Measurements from ENCODE around the gene OXTR. TPM values are rescaled to one million over a fixed set of nuclear protein-coding genes. Genes with fewer than 3 reads are reported as not detected.
"Not testable (repeated sequence)": the region's sequence is repeated elsewhere in the genome, so short reads cannot be mapped to it uniquely, and the experiment has no call there.

The OXTR gene
- total and polyA plus RNA-seq, 2 of the 13 experiments (the other 11 are each of a cell fraction or from before 2014, with no cell fraction given) = 0.36 to 0.95 TPM

DNA sequence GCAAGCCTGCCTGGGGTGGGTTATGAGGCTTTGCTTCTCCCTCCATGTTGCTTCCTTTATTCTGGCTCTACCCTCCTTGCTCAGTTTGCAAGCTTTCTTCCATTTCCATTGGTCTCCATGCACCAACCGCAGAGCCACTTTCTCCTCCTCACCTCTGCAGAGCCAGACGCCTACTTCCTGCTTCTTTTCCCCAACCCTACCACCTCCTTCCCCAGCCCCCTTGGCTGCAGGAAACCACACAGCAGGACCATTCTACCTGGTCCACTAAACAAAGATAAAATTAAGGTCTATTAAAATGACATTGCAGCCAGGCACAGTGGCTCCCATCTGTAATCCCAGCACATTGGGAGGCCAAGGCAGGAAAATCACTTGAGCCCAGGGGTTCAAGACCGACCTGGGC is 45.8 kb downstream of the OXTR start (continued):
- TF ChIP-seq, protein P1, sequence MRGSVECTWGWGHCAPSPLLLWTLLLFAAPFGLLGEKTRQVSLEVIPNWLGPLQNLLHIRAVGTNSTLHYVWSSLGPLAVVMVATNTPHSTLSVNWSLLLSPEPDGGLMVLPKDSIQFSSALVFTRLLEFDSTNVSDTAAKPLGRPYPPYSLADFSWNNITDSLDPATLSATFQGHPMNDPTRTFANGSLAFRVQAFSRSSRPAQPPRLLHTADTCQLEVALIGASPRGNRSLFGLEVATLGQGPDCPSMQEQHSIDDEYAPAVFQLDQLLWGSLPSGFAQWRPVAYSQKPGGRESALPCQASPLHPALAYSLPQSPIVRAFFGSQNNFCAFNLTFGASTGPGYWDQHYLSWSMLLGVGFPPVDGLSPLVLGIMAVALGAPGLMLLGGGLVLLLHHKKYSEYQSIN (CRISPR knock-in tag; IDR thresholded peaks at IDR 0.05; ENCODE audit: borderline replicate concordance) = no peak
- TF ChIP-seq ZMYM4 (CRISPR knock-in tag; IDR thresholded peaks at IDR 0.05) (no peak), JDP2 (CRISPR knock-in tag; IDR thresholded peaks at IDR 0.05; ENCODE audit: borderline replicate concordance) (no peak), ZNF530 (CRISPR knock-in tag; IDR thresholded peaks at IDR 0.05; ENCODE audit: low read depth) (no peak), ZNF468 (CRISPR knock-in tag; IDR thresholded peaks at IDR 0.05) (no peak), SCMH1 (CRISPR knock-in tag; IDR thresholded peaks at IDR 0.05; ENCODE audit: borderline replicate concordance) (no peak), HHEX (CRISPR knock-in tag; IDR thresholded peaks at IDR 0.05) (no peak), HOXA3 (CRISPR knock-in tag; IDR thresholded peaks at IDR 0.05) (no peak)
- TF ChIP-seq, protein P2, sequence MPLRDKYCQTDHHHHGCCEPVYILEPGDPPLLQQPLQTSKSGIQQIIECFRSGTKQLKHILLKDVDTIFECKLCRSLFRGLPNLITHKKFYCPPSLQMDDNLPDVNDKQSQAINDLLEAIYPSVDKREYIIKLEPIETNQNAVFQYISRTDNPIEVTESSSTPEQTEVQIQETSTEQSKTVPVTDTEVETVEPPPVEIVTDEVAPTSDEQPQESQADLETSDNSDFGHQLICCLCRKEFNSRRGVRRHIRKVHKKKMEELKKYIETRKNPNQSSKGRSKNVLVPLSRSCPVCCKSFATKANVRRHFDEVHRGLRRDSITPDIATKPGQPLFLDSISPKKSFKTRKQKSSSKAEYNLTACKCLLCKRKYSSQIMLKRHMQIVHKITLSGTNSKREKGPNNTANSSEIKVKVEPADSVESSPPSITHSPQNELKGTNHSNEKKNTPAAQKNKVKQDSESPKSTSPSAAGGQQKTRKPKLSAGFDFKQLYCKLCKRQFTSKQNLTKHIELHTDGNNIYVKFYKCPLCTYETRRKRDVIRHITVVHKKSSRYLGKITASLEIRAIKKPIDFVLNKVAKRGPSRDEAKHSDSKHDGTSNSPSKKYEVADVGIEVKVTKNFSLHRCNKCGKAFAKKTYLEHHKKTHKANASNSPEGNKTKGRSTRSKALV (CRISPR knock-in tag; IDR thresholded peaks at IDR 0.05) = no peak
- TF ChIP-seq, protein P3, sequence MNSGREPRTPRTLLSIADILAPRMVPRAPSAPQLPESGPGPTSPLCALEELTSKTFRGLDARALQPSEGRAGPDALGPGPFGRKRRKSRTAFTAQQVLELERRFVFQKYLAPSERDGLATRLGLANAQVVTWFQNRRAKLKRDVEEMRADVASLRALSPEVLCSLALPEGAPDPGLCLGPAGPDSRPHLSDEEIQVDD (CRISPR knock-in tag; IDR thresholded peaks at IDR 0.05; ENCODE audit: borderline replicate concordance) = no peak

DNA sequence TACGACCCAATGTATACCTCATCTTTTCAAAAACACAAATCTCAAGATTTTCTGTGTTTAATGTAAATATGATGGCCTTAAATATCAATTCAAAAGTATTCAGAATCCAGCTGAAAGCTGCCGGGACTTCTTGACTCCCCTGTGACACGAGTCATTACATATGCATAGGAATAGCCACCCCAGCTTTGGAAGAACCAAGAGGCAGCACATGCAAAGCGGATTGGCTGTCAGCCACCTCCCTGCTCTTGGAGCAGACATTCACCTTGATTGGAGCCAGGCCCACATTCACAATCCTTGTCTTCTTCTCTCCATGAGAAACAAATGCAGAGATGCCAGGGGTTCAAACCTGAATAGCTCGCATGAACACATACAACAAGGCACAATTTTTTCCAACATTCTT is 46.6 kb downstream of the OXTR start:
- Histone ChIP-seq H3K9me3 (ENCODE audit: low read length) (no peaks in the 10 kb centered on the region), H3K4me1 (ENCODE audit: insufficient read depth, low read length) (peaks cover 10% of the 10 kb centered on the region), H3K36me3 (replicated peaks in 1 of 2; ENCODE audit: control insufficient read depth in 1 of 2, insufficient read depth in 2 of 2, low read length in 2 of 2) (no peaks in the 10 kb centered on the region), H3K4me3 (replicated peaks in 1 of 3; ENCODE audit: insufficient read depth in 1 of 3, low read depth in 2 of 3, low read length in 3 of 3) (no peak overlapping the region), H3K27ac (ENCODE audit: extremely low read length, insufficient read depth, low read length) (no peak overlapping the region), H2AFZ (ENCODE audit: low read length) (no peak overlapping the region), H3K27me3 (ENCODE audit: control insufficient read depth in 1 of 2, insufficient read depth in 2 of 2, low read length in 2 of 2) (peaks cover 0 to 1% of the 10 kb centered on the region in 2 experiments; a peak in 2 of 5 replicates), H3K9ac (ENCODE audit: insufficient read depth, low read depth, low read length) (no peak overlapping the region), H3K79me2 (ENCODE audit: insufficient read depth, low read length) (no peaks in the 10 kb centered on the region), H4K20me1 (ENCODE audit: insufficient read depth, low read length) (no peaks in the 10 kb centered on the region), H3K4me2 (ENCODE audit: low read depth, low read length) (no peak overlapping the region)
- CTCF ChIA-PET (ENCODE audit: low intra/inter-chr PET ratio, low total read pairs) = no interaction called here
- no peak for DNase-seq (ENCODE audit: low spot score)
- TF ChIP-seq ERF (CRISPR knock-in tag; IDR thresholded peaks at IDR 0.05) = no peak
- TF ChIP-seq ZNF589 (CRISPR knock-in tag; conservative IDR thresholded peaks at IDR 0.05) = no peak
- no peak for TF ChIP-seq ZNF264 (CRISPR knock-in tag; IDR thresholded peaks at IDR 0.05)
- in situ Hi-C loops (cut with HindIII; ENCODE audit: extremely low pct_ligation_motif_present, low pct_unique_long_range_greater_than_20kb) = no loop called here
- POLR2A ChIA-PET = no interaction called here
- no peak for FAIRE-seq
- 37% methylated on average over 4 of the region's 5 CpGs for WGBS (ENCODE audit: low lambda C conversion rate)
- intact Hi-C loops (cut with micrococcal nuclease; ENCODE audit: unreplicated experiment) = no loop called here
- ATAC-seq = no peak
- BruUV-seq (replicated peaks) = no TSS peak

DNA sequence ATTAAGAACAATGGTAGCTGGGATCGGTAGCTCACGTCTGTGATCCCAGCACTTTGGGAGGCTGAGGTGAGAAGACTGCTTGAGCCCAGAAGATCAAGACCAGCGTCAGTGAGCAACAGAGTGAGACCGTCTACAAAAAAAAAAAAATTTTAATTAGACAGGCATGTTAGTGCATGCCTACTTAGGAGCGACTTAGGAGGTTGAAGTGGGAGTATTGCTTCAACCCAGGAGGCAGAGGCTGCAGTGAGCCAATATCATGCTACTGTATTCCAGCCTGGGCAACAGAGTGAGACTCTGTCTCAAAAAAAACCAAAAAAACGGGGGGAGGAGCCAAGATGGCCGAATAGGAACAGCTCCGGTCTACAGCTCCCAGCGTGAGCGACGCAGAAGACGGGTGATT is 53.7 kb downstream of the OXTR start:
- H3K4me3 ChIP-seq (replicated peaks in 1 of 3; ENCODE audit: insufficient read depth in 1 of 3, low read depth in 2 of 3, low read length in 3 of 3); H3K9me3 ChIP-seq (ENCODE audit: low read length); CTCF ChIA-PET (ENCODE audit: low intra/inter-chr PET ratio, low total read pairs); H3K4me2 ChIP-seq (ENCODE audit: low read depth, low read length); ATAC-seq; in situ Hi-C loops (cut with HindIII; ENCODE audit: extremely low pct_ligation_motif_present, low pct_unique_long_range_greater_than_20kb); H3K36me3 ChIP-seq (replicated peaks in 1 of 2; ENCODE audit: control insufficient read depth in 1 of 2, insufficient read depth in 2 of 2, low read length in 2 of 2); H3K9ac ChIP-seq (ENCODE audit: insufficient read depth, low read depth, low read length); POLR2A ChIA-PET; H2AFZ ChIP-seq (ENCODE audit: low read length); DNase-seq (ENCODE audit: low spot score); intact Hi-C loops (cut with micrococcal nuclease; ENCODE audit: unreplicated experiment); BruUV-seq (replicated peaks); H3K4me1 ChIP-seq (ENCODE audit: insufficient read depth, low read length); H3K79me2 ChIP-seq (ENCODE audit: insufficient read depth, low read length); H4K20me1 ChIP-seq (ENCODE audit: insufficient read depth, low read length); FAIRE-seq; H3K27ac ChIP-seq (ENCODE audit: extremely low read length, insufficient read depth, low read length): not testable (repeated sequence)
- WGBS (ENCODE audit: low lambda C conversion rate) = 78% methylated on average over 12 of the region's 12 CpGs
- peaks cover 3 to 21% of the 10 kb centered on the region in 2 experiments; a peak in 2 of 5 replicates for H3K27me3 ChIP-seq (ENCODE audit: control insufficient read depth in 1 of 2, insufficient read depth in 2 of 2, low read length in 2 of 2)
